SK-N-SH treated with all-trans-retinoic acid at 6 μM for 48 hours (cell line): ENCODE measurements around the gene HEPHL1.

Experiments
- ATAC-seq: fragments of 200-7000 bp; cut with Tn5 transposase; 3 replicates; pipeline ENCODE4 v1.9.1; 2020; ENCODE audit warnings: mild to moderate bottlenecking, moderate library complexity
- ARNTL ChIP-seq: fragments of 450-650 bp; formaldehyde crosslinking; IDR thresholded peaks from 2 replicates; pipeline ENCODE4 v1.5.0; 2020; ENCODE audit warnings: low read depth, mild to moderate bottlenecking, moderate library complexity, borderline replicate concordance
- BACH2 ChIP-seq: fragments of 250-450 bp; sonication (Bioruptor Pico); IDR thresholded peaks from 2 replicates; pipeline ENCODE4 v1.9.0; 2021; ENCODE audit warnings: mild to moderate bottlenecking, borderline replicate concordance
- CSDC2 ChIP-seq: fragments of 250-450 bp; sonication (Bioruptor Pico); IDR thresholded peaks from 2 replicates; pipeline ENCODE4 v1.5.0; 2020; ENCODE audit warnings: mild to moderate bottlenecking, moderate library complexity
- CSRNP3 ChIP-seq: fragments of 250-450 bp; sonication (Bioruptor Pico); IDR thresholded peaks from 2 replicates; pipeline ENCODE4 v1.5.1; 2021; ENCODE audit warnings: mild to moderate bottlenecking, moderate library complexity
- ESRRG ChIP-seq: fragments of 250-450 bp; sonication (Bioruptor Pico); IDR thresholded peaks from 2 replicates; pipeline ENCODE4 v1.6.1; 2021; ENCODE audit warnings: mild to moderate bottlenecking
- ISL1 ChIP-seq: fragments of 250-450 bp; sonication (Bioruptor Pico); IDR thresholded peaks from 2 replicates; pipeline ENCODE4 v2.1.2; 2022; ENCODE audit warnings: mild to moderate bottlenecking, moderate library complexity
- OSR1 ChIP-seq: fragments of 250-450 bp; sonication (Bioruptor Pico); IDR thresholded peaks from 2 replicates; pipeline ENCODE4 v1.8.0; 2022; ENCODE audit warnings: moderate library complexity, mild to moderate bottlenecking, inconsistent platforms
- PATZ1 ChIP-seq: fragments of 250-450 bp; sonication (Bioruptor Pico); IDR thresholded peaks from 2 replicates; pipeline ENCODE4 v1.8.0; 2020; ENCODE audit warnings: mild to moderate bottlenecking, moderate library complexity, borderline replicate concordance
- POU6F1 ChIP-seq: fragments of 250-450 bp; sonication (Bioruptor Pico); IDR thresholded peaks from 2 replicates; pipeline ENCODE4 v1.8.0; 2021; ENCODE audit warnings: low read depth, mild to moderate bottlenecking, moderate library complexity, borderline replicate concordance
- RARB ChIP-seq: fragments of 250-450 bp; sonication (Bioruptor Pico); IDR thresholded peaks from 2 replicates; pipeline ENCODE4 v1.8.0; 2021; ENCODE audit warnings: mild to moderate bottlenecking, moderate library complexity
- TCF4 ChIP-seq: fragments of 250-450 bp; sonication (Bioruptor Pico); IDR thresholded peaks from 2 replicates; pipeline ENCODE4 v1.8.0; 2021; ENCODE audit warnings: mild to moderate bottlenecking, moderate library complexity, borderline replicate concordance
- TOX ChIP-seq: fragments of 250-450 bp; sonication (Bioruptor Pico); IDR thresholded peaks from 2 replicates; pipeline ENCODE4 v1.8.0; 2021; ENCODE audit warnings: mild to moderate bottlenecking, moderate library complexity, borderline replicate concordance
- TSHZ2 ChIP-seq: fragments of 250-450 bp; sonication (Bioruptor Pico); IDR thresholded peaks from 2 replicates; pipeline ENCODE4 v1.5.0; 2020; ENCODE audit warnings: mild to moderate bottlenecking, moderate library complexity
- ZC3H10 ChIP-seq: fragments of 250-450 bp; sonication (Bioruptor Pico); IDR thresholded peaks from 2 replicates; pipeline ENCODE4 v1.5.1; 2021; ENCODE audit warnings: mild to moderate bottlenecking, moderate library complexity
- ZNF565 ChIP-seq: fragments of 450-650 bp; formaldehyde crosslinking; conservative IDR thresholded peaks from 2 replicates; pipeline ENCODE4 v1.5.0; 2020; ENCODE audit warnings: low read depth, mild to moderate bottlenecking, moderate library complexity
- ZNF70 ChIP-seq: fragments of 450-650 bp; formaldehyde crosslinking; IDR thresholded peaks from 2 replicates; pipeline ENCODE4 v1.5.0; 2020; ENCODE audit warnings: mild to moderate bottlenecking, moderate library complexity
- ZNF8 ChIP-seq: fragments of 450-650 bp; formaldehyde crosslinking; IDR thresholded peaks from 2 replicates; pipeline ENCODE4 v1.5.0; 2020; ENCODE audit warnings: mild to moderate bottlenecking, moderate library complexity
- TF ChIP-seq, protein P1 (sequence below): fragments of 250-450 bp; sonication (Bioruptor Pico); IDR thresholded peaks from 2 replicates; pipeline ENCODE4 v1.5.1; 2020; ENCODE audit warnings: low read depth, mild to moderate bottlenecking, moderate library complexity

HEPHL1 gene

DNA sequence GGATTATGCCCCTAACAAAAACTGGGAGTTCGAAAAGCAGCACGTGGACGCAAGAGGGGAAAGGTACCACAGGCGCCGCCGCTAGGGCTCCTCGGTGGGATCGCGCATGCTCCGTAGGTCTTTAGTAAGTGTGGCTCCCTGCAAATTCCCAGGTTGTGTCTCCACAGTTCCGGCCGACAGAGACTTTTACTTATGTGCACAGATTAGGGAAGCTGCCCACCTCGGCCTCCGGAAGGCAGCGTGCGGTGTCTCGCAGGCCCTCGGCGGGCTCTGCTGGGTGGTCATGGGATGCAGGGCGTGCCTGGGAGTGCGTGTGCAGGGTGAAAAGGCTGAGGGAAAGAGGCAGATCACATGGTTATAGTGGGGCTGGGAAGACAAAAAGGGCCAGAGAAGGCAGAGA lies 67.8 kb downstream of the HEPHL1 start:
- TF ChIP-seq ZC3H10 (CRISPR knock-in tag) (no peak), TSHZ2 (CRISPR knock-in tag) (no peak), ZNF565 (CRISPR knock-in tag) (no peak), ZNF8 (CRISPR knock-in tag) (no peak), ESRRG (CRISPR knock-in tag) (no peak)

DNA sequence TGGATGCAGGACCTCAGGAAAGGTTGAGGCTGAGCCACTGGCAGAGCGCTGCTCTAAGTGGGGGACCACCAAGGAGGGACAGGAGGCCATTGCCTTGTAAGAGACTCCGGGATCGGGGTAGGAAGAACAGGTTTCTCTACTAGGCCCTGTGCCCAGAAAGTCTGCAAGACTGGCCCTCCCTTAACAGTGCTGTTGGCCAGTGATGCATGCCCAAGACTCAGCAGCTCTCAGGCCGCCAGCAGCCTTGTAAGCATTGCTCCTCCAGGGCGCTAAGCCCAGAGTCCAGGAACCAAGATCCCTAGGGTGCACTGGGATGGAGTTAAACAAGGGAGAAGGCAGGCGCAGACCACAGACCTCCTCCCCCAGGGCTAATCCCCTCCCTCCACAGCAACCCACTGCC lies 68.2 kb downstream of the HEPHL1 start:
- TF ChIP-seq ZNF565 (CRISPR knock-in tag) (no peak), CSDC2 (CRISPR knock-in tag) (no peak), ZNF70 (no peak)
- ATAC-seq, result no peak

More for the DNA sequence above, 67.8 kb downstream of the HEPHL1 start:
- ATAC-seq, result no peak

- TF ChIP-seq RARB (CRISPR knock-in tag) (no peak), POU6F1 (CRISPR knock-in tag) (no peak), CSRNP3 (CRISPR knock-in tag) (no peak), TOX (CRISPR knock-in tag) (no peak), ZC3H10 (CRISPR knock-in tag) (no peak)
- TF ChIP-seq, protein P1, sequence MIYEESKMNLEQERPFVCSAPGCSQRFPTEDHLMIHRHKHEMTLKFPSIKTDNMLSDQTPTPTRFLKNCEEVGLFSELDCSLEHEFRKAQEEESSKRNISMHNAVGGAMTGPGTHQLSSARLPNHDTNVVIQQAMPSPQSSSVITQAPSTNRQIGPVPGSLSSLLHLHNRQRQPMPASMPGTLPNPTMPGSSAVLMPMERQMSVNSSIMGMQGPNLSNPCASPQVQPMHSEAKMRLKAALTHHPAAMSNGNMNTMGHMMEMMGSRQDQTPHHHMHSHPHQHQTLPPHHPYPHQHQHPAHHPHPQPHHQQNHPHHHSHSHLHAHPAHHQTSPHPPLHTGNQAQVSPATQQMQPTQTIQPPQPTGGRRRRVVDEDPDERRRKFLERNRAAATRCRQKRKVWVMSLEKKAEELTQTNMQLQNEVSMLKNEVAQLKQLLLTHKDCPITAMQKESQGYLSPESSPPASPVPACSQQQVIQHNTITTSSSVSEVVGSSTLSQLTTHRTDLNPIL (CRISPR knock-in tag), result no peak
- TF ChIP-seq, all 23 proteins: peak for 0
- no peak for ATAC-seq
These were observed 69.2 kb downstream of the HEPHL1 start for GRCh38 chr11:94090401-94090800.

DNA sequence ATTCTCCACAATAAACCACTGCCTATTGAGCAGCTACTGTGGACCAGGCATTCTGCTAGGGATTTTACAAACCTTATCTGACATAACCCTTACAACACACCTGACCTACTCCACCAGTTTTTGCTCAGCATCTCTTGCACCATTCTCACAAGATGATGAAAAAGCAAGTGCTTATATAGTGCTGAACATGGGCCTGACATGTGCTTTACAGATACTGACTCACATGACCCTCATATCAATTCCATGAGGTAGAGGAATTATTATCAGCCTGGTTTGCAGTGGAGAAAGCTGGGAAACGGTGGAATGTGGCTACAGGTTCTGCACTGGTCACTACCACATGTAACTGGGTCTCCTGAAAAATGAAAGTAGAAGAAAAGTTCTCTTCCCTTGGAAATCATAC lies 69.9 kb downstream of the HEPHL1 start:
- ATAC-seq, result no peak
- TF ChIP-seq ESRRG (CRISPR knock-in tag) (no peak), CSRNP3 (CRISPR knock-in tag) (no peak), BACH2 (no peak), PATZ1 (CRISPR knock-in tag) (no peak), ARNTL (CRISPR knock-in tag) (no peak), ZC3H10 (CRISPR knock-in tag) (no peak), TOX (CRISPR knock-in tag) (no peak), OSR1 (CRISPR knock-in tag) (no peak), POU6F1 (CRISPR knock-in tag) (no peak), ZNF70 (no peak), ISL1 (CRISPR knock-in tag) (no peak), ZNF565 (CRISPR knock-in tag) (no peak), ZNF8 (CRISPR knock-in tag) (no peak), RARB (CRISPR knock-in tag) (no peak), TCF4 (no peak)
- TF ChIP-seq, protein P1 (CRISPR knock-in tag), result no peak
